Calu3 (cell line): Measurements from ENCODE around the gene CCDC201. TPM values are rescaled to one million over a fixed set of nuclear protein-coding genes. Genes with fewer than 3 reads are reported as not detected.

Experiments used
- BruUV-seq: library from RNA; stranded (reverse); fragments of 400-500 nt; replicated peaks from 2 replicates; lab custom pipeline; 2021; lab: Mats Ljungman, UMichigan
- CTCF ChIA-PET: fragments of 300-600 bp; sonication (Branson Sonifier 250); formaldehyde crosslinking; loops from one replicate; lab custom pipeline; 2022; ENCODE audit warnings: antibody characterized with exemption; lab: Charles Lee
- DNase-seq: peaks from one replicate; pipeline ENCODE4 v3.0.0; 2022
- H3K27ac Mint-ChIP-seq: one replicate; pipeline ENCODE4 v1.8.0; 2022; ENCODE audit warnings: mixed read lengths; ENCODE audit not compliant: unreplicated experiment
- H3K27me3 Mint-ChIP-seq: one replicate; pipeline ENCODE4 v1.8.0; 2022; ENCODE audit warnings: mixed read lengths; ENCODE audit not compliant: unreplicated experiment
- H3K36me3 Mint-ChIP-seq: one replicate; pipeline ENCODE4 v1.8.0; 2022; ENCODE audit warnings: mild to moderate bottlenecking, moderate library complexity, mixed read lengths; ENCODE audit not compliant: insufficient read depth, unreplicated experiment
- H3K4me1 Mint-ChIP-seq: one replicate; pipeline ENCODE4 v1.8.0; 2022; ENCODE audit warnings: mild to moderate bottlenecking, low read depth, mixed read lengths; ENCODE audit not compliant: unreplicated experiment
- H3K4me3 Mint-ChIP-seq: one replicate; pipeline ENCODE4 v1.8.0; 2022; ENCODE audit warnings: mild to moderate bottlenecking, low read depth, moderate library complexity, mixed read lengths; ENCODE audit not compliant: unreplicated experiment
- H3K9me3 Mint-ChIP-seq: one replicate; pipeline ENCODE4 v1.8.0; 2022; ENCODE audit warnings: low read depth, mixed read lengths; ENCODE audit not compliant: unreplicated experiment
- intact Hi-C: fragments of 100-400 bp; cut with micrococcal nuclease; formaldehyde crosslinking; loops from one replicate; pipeline ENCODE4 v1.10.0; 2022; ENCODE audit not compliant: unreplicated experiment
- total RNA-seq: library from RNA; stranded (reverse); gene quantifications from 2 replicates; pipeline ENCODE4 v1.2.3, GENCODE V29; 2022
- TF ChIP-seq, protein P1 (sequence below): fragments of 200-600 bp; IDR thresholded peaks from one replicate; pipeline ENCODE4 v1.8.0; 2022; ENCODE audit warnings: antibody characterized with exemption; ENCODE audit not compliant: unreplicated experiment

The CCDC201 gene
- total RNA-seq, 1 experiment from 2014 or later, result not detected

- intact Hi-C loops, result no loop called here
- BruUV-seq, result no TSS peak
- Mint-ChIP-seq H3K27me3 (no peaks in the 10 kb centered on the region), H3K36me3 (peaks cover 24% of the 10 kb centered on the region), H3K27ac (peak overlapping the region; percentile 87), H3K9me3 (peaks cover 9% of the 10 kb centered on the region), H3K4me3 (no peak overlapping the region), H3K4me1 (peaks cover 59% of the 10 kb centered on the region)
- CTCF ChIA-PET, result interaction anchor here (0.6 to 2.0 kb wide), 2 partner anchors 10 to 283 kb away, joined by 3 to 8 read pairs; partner anchors contain the start of gene CCDC201
- TF ChIP-seq, protein P1, sequence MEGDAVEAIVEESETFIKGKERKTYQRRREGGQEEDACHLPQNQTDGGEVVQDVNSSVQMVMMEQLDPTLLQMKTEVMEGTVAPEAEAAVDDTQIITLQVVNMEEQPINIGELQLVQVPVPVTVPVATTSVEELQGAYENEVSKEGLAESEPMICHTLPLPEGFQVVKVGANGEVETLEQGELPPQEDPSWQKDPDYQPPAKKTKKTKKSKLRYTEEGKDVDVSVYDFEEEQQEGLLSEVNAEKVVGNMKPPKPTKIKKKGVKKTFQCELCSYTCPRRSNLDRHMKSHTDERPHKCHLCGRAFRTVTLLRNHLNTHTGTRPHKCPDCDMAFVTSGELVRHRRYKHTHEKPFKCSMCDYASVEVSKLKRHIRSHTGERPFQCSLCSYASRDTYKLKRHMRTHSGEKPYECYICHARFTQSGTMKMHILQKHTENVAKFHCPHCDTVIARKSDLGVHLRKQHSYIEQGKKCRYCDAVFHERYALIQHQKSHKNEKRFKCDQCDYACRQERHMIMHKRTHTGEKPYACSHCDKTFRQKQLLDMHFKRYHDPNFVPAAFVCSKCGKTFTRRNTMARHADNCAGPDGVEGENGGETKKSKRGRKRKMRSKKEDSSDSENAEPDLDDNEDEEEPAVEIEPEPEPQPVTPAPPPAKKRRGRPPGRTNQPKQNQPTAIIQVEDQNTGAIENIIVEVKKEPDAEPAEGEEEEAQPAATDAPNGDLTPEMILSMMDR, result no peak
- DNase-seq, result no peak
Measured at GRCh38 chr7:45882465-45882810, 9.6 kb upstream of the CCDC201 start.

DNA sequence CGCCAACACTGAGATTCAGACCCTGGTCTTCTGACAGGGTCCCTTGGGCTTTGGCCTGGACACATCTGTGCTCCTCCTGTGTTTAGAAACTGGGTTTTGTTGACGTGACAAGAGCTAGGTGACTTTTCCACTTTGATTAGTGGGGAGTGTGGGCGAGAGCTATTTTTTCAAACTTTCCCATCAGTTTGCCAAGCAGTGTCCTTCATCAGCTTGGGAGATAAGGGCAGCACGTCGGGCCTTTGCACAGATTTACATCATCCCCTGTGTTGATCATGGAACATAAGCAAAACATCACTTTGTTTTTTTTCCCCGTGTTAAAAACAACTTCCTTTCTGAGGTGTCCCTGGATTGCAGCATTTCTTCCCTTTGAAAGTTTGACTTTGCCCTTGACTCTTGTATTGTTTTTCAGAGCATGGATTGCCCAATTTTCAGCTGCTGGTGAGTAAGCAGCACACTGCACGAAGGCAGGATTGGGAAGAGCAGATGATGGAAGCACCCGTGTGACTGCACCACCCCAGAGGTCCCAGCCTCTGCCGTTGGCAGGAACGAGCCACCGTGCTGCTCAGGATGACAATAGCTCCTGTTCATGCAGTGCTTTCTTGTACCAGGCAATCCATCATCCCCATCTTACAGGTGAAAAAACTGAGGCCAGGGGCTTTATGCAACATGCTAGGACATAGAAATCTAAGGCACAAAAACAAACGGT lies 9.0 kb upstream of the CCDC201 start:
- CTCF ChIA-PET, result interaction anchor here (0.6 to 2.0 kb wide), 2 partner anchors 10 to 282 kb away, joined by 3 to 8 read pairs; partner anchors contain the start of gene CCDC201
- no TSS peak for BruUV-seq
- peaks cover 24% of the 10 kb centered on the region for H3K36me3 Mint-ChIP-seq
- H3K4me3 Mint-ChIP-seq, result no peak overlapping the region
- no peak for DNase-seq
- peaks cover 54% of the 10 kb centered on the region for H3K4me1 Mint-ChIP-seq
- TF ChIP-seq, protein P1, result no peak
- H3K9me3 Mint-ChIP-seq, result peaks cover 13% of the 10 kb centered on the region
- peak overlapping the region; percentile 87 for H3K27ac Mint-ChIP-seq
- no peaks in the 10 kb centered on the region for H3K27me3 Mint-ChIP-seq
- intact Hi-C loops, result no loop called here

- no peak for DNase-seq
- no TSS peak for BruUV-seq
- TF ChIP-seq, protein P1, result no peak
- Mint-ChIP-seq H3K27me3 (no peaks in the 10 kb centered on the region), H3K27ac (peak overlapping the region; percentile 87), H3K36me3 (peaks cover 24% of the 10 kb centered on the region), H3K9me3 (peaks cover 13% of the 10 kb centered on the region), H3K4me3 (no peak overlapping the region), H3K4me1 (peaks cover 48% of the 10 kb centered on the region)
- CTCF ChIA-PET, result interaction anchor here (2.0 kb wide), 1 partner anchor 9 kb away, joined by 8 read pairs; the partner anchor contains the start of gene CCDC201
- intact Hi-C loops, result no loop called here
Measured at GRCh38 chr7:45881280-45881758, 8.4 kb upstream of the CCDC201 start.

GRCh38 chr7:45880433-45880860 lies 7.6 kb upstream of the CCDC201 start:
- Mint-ChIP-seq H3K4me3 (no peak overlapping the region), H3K27ac (no peak overlapping the region), H3K4me1 (peaks cover 42% of the 10 kb centered on the region), H3K27me3 (no peaks in the 10 kb centered on the region), H3K36me3 (peaks cover 20% of the 10 kb centered on the region), H3K9me3 (peaks cover 13% of the 10 kb centered on the region)
- CTCF ChIA-PET, result no interaction called here
- BruUV-seq, result no TSS peak
- DNase-seq, result no peak
- intact Hi-C loops, result no loop called here
- TF ChIP-seq, protein P1, result no peak
